Endothelial cell of umbilical vein (primary cell): ENCODE measurements around the gene CCSER2. TPM values are rescaled to one million over a fixed set of nuclear protein-coding genes. Genes with fewer than 3 reads are reported as not detected.
A peak's percentile ranks its signal among the peaks of the same experiment; 100 is the strongest.

Source experiments
- BruUV-seq: library from RNA; stranded (reverse); fragments of 400-500 nt; replicated peaks from 2 replicates; lab custom pipeline; 2021; lab: Mats Ljungman, UMichigan
- CTCF ChIA-PET: fragments of 300-600, 350-600 bp; sonication (Branson Sonifier 250); formaldehyde crosslinking; loops from one replicate; lab custom pipeline; 2021; ENCODE audit warnings: antibody characterized with exemption, inconsistent platforms; lab: Charles Lee
- POLR2A ChIA-PET: fragments of 300-600, 350-600 bp; sonication (Branson Sonifier 250); formaldehyde crosslinking; loops from one replicate; lab custom pipeline; 2021; ENCODE audit warnings: antibody characterized with exemption, inconsistent platforms; lab: Charles Lee
- DNase-seq: peaks from one replicate; pipeline ENCODE4 v3.0.0-alpha.2; 2011; ENCODE audit warnings: low read depth, low spot score
- FAIRE-seq: peaks from 2 replicates; lab custom pipeline; 2011; peaks lifted over from hg19 to GRCh38; lab: Jason Lieb, UNC
- H2AFZ ChIP-seq: 2 replicates; pipeline ENCODE4 v1.6.0; 2012; ENCODE audit warnings: low read depth, low read length, control low read depth, inconsistent platforms
- H3K27ac ChIP-seq: 2 replicates; pipeline ENCODE4 v1.5.1; 2011; ENCODE audit warnings: low read depth, mild to moderate bottlenecking, control low read depth, low read length, moderate library complexity; ENCODE audit not compliant: insufficient read depth
- H3K27me3 ChIP-seq, 2 experiments: 2 replicates each; pipeline versions ENCODE4 v1.6.0 to v1.6.1; 2011; ENCODE audit warnings: low read length in 2 of 2, mixed read lengths in 1 of 2; ENCODE audit not compliant: control insufficient read depth in 2 of 2, insufficient read depth in 2 of 2
- H3K36me3 ChIP-seq, 2 experiments: 2 replicates in 1 of 2; 3 replicates in 1 of 2; pipeline ENCODE4 v1.5.1; 2011; ENCODE audit warnings: low read length in 2 of 2, mild to moderate bottlenecking in 1 of 2, moderate library complexity in 1 of 2; ENCODE audit not compliant: control insufficient read depth in 2 of 2, insufficient read depth in 2 of 2; ENCODE audit errors: extremely low read depth in 1 of 2
- H3K4me1 ChIP-seq: 3 replicates; pipeline ENCODE4 v1.5.1; 2011; ENCODE audit warnings: mild to moderate bottlenecking, low read length; ENCODE audit not compliant: control insufficient read depth, insufficient read depth; ENCODE audit errors: extremely low read depth
- H3K4me2 ChIP-seq: 2 replicates; pipeline ENCODE4 v1.6.1; 2011; ENCODE audit warnings: low read length, control low read depth, mixed read lengths; ENCODE audit not compliant: insufficient read depth
- H3K4me3 ChIP-seq, 3 experiments: fragments of 200-600 bp in 1 of 3; sonication (generic), shearing (Covaris generic) in 1 of 3; replicated peaks in 1 of 3; 2 replicates each; pipeline ENCODE4 v1.5.1; 2011 to 2016; ENCODE audit warnings: control low read depth in 3 of 3, low read length in 3 of 3, mild to moderate bottlenecking in 2 of 3, inconsistent platforms in 1 of 3, low read depth in 1 of 3, moderate library complexity in 1 of 3; ENCODE audit not compliant: insufficient read depth in 1 of 3
- H3K79me2 ChIP-seq: 2 replicates; pipeline ENCODE4 v1.6.0; 2012; ENCODE audit warnings: low read length, inconsistent platforms; ENCODE audit not compliant: control insufficient read depth, insufficient read depth
- H3K9ac ChIP-seq: replicated peaks from 2 replicates; pipeline ENCODE3; 2011; ENCODE audit warnings: low read length, control low read depth; ENCODE audit not compliant: insufficient read depth; ENCODE audit errors: extremely low read depth
- H3K9me1 ChIP-seq: replicated peaks from 3 replicates; pipeline ENCODE4 v1.6.0; 2011; ENCODE audit warnings: mild to moderate bottlenecking, low read length; ENCODE audit not compliant: control insufficient read depth, insufficient read depth; ENCODE audit errors: extremely low read depth
- H3K9me3 ChIP-seq: replicated peaks from 2 replicates; pipeline ENCODE4 v1.5.1; 2012; ENCODE audit warnings: low read length, inconsistent platforms; ENCODE audit not compliant: control insufficient read depth, insufficient read depth
- H4K20me1 ChIP-seq: replicated peaks from 2 replicates; pipeline ENCODE3; 2011; ENCODE audit warnings: mild to moderate bottlenecking, low read length; ENCODE audit not compliant: control insufficient read depth, insufficient read depth; ENCODE audit errors: extremely low read depth
- EZH2 ChIP-seq: IDR thresholded peaks from 2 replicates; pipeline ENCODE4 v1.6.1; 2012; ENCODE audit warnings: borderline replicate concordance, low read depth, mild to moderate bottlenecking, moderate library complexity, low read length, inconsistent platforms; ENCODE audit not compliant: severe bottlenecking
- FOS ChIP-seq: IDR thresholded peaks from 2 replicates; pipeline ENCODE4 v1.6.1; 2011; ENCODE audit warnings: mild to moderate bottlenecking, low read length, moderate library complexity, borderline replicate concordance; ENCODE audit not compliant: insufficient read depth
- GATA2 ChIP-seq: IDR thresholded peaks from 2 replicates; pipeline ENCODE4 v1.7.0; 2011; ENCODE audit warnings: low read depth, mild to moderate bottlenecking, moderate library complexity, mixed read lengths, low read length; ENCODE audit not compliant: insufficient read length, insufficient read depth
- JUN ChIP-seq: IDR thresholded peaks from 2 replicates; pipeline ENCODE4 v1.6.1; 2011; ENCODE audit warnings: borderline replicate concordance, low read depth; ENCODE audit not compliant: insufficient read length, insufficient read depth
- MYC ChIP-seq: IDR thresholded peaks from one replicate; pipeline ENCODE4 v1.6.1; 2011; ENCODE audit warnings: mild to moderate bottlenecking, low read depth, low read length
- POLR2A ChIP-seq: IDR thresholded peaks from 2 replicates; pipeline ENCODE4 v1.6.1; 2012; ENCODE audit warnings: low read depth, mild to moderate bottlenecking, control low read depth, low read length
- POLR2AphosphoS5 ChIP-seq: IDR thresholded peaks from 2 replicates; pipeline ENCODE4 v1.6.1; 2012; ENCODE audit warnings: low read depth, mild to moderate bottlenecking, control low read depth, low read length, moderate library complexity; ENCODE audit not compliant: insufficient read depth
- dilution Hi-C: fragments of 300-500 bp; cut with MboI; formaldehyde crosslinking; loops from one replicate; pipeline ENCODE4 v1.15.0; 2019; ENCODE audit warnings: low sequenced_read_pairs; ENCODE audit not compliant: extremely low pct_ligation_motif_present
- intact Hi-C: fragments of 100-400 bp; cut with micrococcal nuclease; formaldehyde crosslinking; loops from one replicate; pipeline ENCODE4 v1.10.0; 2022
- polyA plus RNA-seq, 4 experiments: library from polyadenylated mRNA; depleted of rRNA in 3 of 4; stranded (reverse) in 3 of 4; unstranded in 1 of 4; fragments of >200 nt; gene quantifications; 2 replicates each; pipeline versions ENCODE4 v1.2.1 to v1.2.3, GENCODE V29; 2011 to 2012; ENCODE audit warnings: missing spikeins in 1 of 4
- total RNA-seq: library from RNA; stranded (reverse); gene quantifications from 2 replicates; pipeline ENCODE4 v1.2.3, GENCODE V29; 2021
- TF ChIP-seq, protein P1 (sequence below): IDR thresholded peaks from 2 replicates; pipeline ENCODE4 v1.6.1; 2011; ENCODE audit not compliant: insufficient read depth, insufficient read length
- TF ChIP-seq, protein P2 (sequence below), 2 donors: IDR thresholded peaks; 1 replicate in 1 of 2; 2 replicates in 1 of 2; pipeline ENCODE4 v1.5.1; 2011; ENCODE audit warnings: low read length in 2 of 2, mild to moderate bottlenecking in 2 of 2, moderate library complexity in 2 of 2, control low read depth in 1 of 2, inconsistent platforms in 1 of 2, low read depth in 1 of 2; ENCODE audit not compliant: insufficient read depth in 1 of 2; ENCODE audit errors: extremely low read depth in 1 of 2

Gene CCSER2
- total and polyA plus RNA-seq, 2 donors (not counting 3 experiments of a cell fraction or from before 2014, with no cell fraction given), result 14.5 to 49.3 TPM

DNA sequence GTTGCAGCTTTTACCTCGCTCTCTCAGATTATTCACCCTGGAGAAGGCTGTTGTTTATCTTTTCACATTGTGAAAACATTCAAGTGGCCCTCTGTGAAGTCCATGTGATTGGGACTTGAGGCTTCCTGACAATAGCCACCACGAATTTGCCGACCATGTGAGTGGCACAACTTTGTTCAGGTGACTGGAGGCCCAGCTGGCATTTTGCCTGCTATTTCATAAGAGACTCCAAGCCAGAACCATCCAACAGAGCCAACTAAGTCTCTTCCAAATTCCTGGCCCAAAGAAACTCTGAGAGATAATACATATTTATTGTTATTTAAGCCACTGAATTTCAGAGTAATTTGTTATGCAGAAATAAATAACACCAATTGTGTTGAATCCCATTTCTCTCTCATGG is 38.2 kb upstream of the CCSER2 start:
- no peaks in the 10 kb centered on the region for H3K9me3 ChIP-seq
- no peak overlapping the region for H3K27ac ChIP-seq
- FAIRE-seq, result no peak
- no peaks in the 10 kb centered on the region for H4K20me1 ChIP-seq
- dilution Hi-C loops, result no loop called here
- no peak overlapping the region for H3K9ac ChIP-seq
- ChIA-PET CTCF (interaction anchor here (3.4 kb wide), 1 partner anchor 23 kb away, joined by 15 read pairs; no protein-coding TSS in a partner anchor), POLR2A (no interaction called here)
- H3K9me1 ChIP-seq, result no peaks in the 10 kb centered on the region
- H3K4me3 ChIP-seq, result no peak overlapping the region
- no peaks in the 10 kb centered on the region for H3K4me1 ChIP-seq
- H3K36me3 ChIP-seq, result no peaks in the 10 kb centered on the region
- H3K4me2 ChIP-seq, result no peak overlapping the region
- intact Hi-C loops, result no loop called here
- H3K79me2 ChIP-seq, result no peaks in the 10 kb centered on the region
- no TSS peak for BruUV-seq
- no peak for DNase-seq
- H2AFZ ChIP-seq, result no peak overlapping the region
- peaks cover 8 to 19% of the 10 kb centered on the region in 2 experiments for H3K27me3 ChIP-seq
- TF ChIP-seq FOS, result no peak
- no peak for TF ChIP-seq POLR2AphosphoS5
- no peak for TF ChIP-seq EZH2
- no peak for TF ChIP-seq POLR2A

DNA sequence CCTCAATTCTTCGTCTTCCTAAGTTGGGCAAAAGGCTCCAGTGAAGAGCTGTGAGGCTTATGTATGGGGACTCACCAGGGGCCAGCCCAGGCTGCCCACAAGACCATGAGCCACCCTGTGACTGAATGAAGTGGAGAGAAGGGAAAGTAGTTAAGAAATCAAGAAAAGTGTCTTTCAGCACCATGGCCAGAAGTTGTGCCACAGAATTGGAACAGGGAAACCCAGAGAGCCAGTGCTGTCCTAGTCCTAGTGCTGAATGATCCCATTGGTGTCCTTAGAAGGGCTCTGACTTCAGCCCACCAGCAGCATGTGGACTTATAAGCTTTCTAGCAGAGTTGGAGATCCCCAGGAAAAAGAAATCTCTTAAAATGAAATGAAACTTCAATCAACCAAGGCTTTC is 37.0 kb upstream of the CCSER2 start:
- Histone ChIP-seq H3K27me3 (peaks cover 8 to 19% of the 10 kb centered on the region in 2 experiments), H3K79me2 (no peaks in the 10 kb centered on the region), H3K4me1 (peaks cover 7% of the 10 kb centered on the region), H3K27ac (no peak overlapping the region), H4K20me1 (no peaks in the 10 kb centered on the region), H3K36me3 (no peaks in the 10 kb centered on the region), H2AFZ (no peak overlapping the region), H3K4me3 (no peak overlapping the region), H3K4me2 (no peak overlapping the region), H3K9ac (no peak overlapping the region), H3K9me1 (no peaks in the 10 kb centered on the region), H3K9me3 (no peaks in the 10 kb centered on the region)
- dilution Hi-C loops, result no loop called here
- DNase-seq (peak; percentile 55), FAIRE-seq (peak; percentile 42)
- TF ChIP-seq POLR2AphosphoS5 (no peak), GATA2 (no peak), FOS (no peak), POLR2A (no peak), EZH2 (no peak), JUN (no peak), MYC (no peak)
- TF ChIP-seq, protein P1, sequence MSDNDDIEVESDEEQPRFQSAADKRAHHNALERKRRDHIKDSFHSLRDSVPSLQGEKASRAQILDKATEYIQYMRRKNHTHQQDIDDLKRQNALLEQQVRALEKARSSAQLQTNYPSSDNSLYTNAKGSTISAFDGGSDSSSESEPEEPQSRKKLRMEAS, result no peak
- TF ChIP-seq, protein P2, sequence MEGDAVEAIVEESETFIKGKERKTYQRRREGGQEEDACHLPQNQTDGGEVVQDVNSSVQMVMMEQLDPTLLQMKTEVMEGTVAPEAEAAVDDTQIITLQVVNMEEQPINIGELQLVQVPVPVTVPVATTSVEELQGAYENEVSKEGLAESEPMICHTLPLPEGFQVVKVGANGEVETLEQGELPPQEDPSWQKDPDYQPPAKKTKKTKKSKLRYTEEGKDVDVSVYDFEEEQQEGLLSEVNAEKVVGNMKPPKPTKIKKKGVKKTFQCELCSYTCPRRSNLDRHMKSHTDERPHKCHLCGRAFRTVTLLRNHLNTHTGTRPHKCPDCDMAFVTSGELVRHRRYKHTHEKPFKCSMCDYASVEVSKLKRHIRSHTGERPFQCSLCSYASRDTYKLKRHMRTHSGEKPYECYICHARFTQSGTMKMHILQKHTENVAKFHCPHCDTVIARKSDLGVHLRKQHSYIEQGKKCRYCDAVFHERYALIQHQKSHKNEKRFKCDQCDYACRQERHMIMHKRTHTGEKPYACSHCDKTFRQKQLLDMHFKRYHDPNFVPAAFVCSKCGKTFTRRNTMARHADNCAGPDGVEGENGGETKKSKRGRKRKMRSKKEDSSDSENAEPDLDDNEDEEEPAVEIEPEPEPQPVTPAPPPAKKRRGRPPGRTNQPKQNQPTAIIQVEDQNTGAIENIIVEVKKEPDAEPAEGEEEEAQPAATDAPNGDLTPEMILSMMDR (IDR thresholded peaks at IDR 0.05; ENCODE audit: extremely low read depth in 1 of 2, insufficient read depth in 1 of 2, low read depth in 1 of 2, low read length in 2 of 2), result no peak
- intact Hi-C loops, result no loop called here
- POLR2A ChIA-PET, result no interaction called here
- CTCF ChIA-PET, result interaction anchor here (1.4 to 3.4 kb wide), 2 partner anchors 24 to 246 kb away, joined by 5 to 15 read pairs; no protein-coding TSS in a partner anchor
- BruUV-seq, result no TSS peak
